ENCODE data around the gene CCR7.
A peak's percentile ranks its signal among the peaks of the same experiment; 100 is the strongest.

The CCR7 gene

GRCh38 chr17:40538019-40538935 is 27.0 kb downstream of the CCR7 start:
- peak in 24 of 56 donors; percentile 9 to 70 (median 44) for DNase-seq

- no peak for DNase-seq
These were observed 28.7 kb downstream of the CCR7 start for GRCh38 chr17:40536295-40537171.

GRCh38 chr17:40535924-40536294 is 29.4 kb downstream of the CCR7 start:
- no peak for DNase-seq

- no peak for DNase-seq
These were observed 29.8 kb downstream of the CCR7 start for GRCh38 chr17:40535438-40535837.

GRCh38 chr17:40534371-40535189 is 30.7 kb downstream of the CCR7 start:
- no peak for DNase-seq

- no peak for DNase-seq
These were observed 31.4 kb downstream of the CCR7 start for GRCh38 chr17:40533896-40534295.

- no peak for DNase-seq
These were observed 32.6 kb downstream of the CCR7 start for GRCh38 chr17:40532520-40533253.

- DNase-seq: no peak
These were observed 34.0 kb downstream of the CCR7 start for GRCh38 chr17:40531051-40531991.

GRCh38 chr17:40530531-40530994 is 34.7 kb downstream of the CCR7 start:
- no peak for DNase-seq

- no peak for DNase-seq
These were observed 35.3 kb downstream of the CCR7 start for GRCh38 chr17:40529991-40530390.

GRCh38 chr17:40528692-40529417 is 36.4 kb downstream of the CCR7 start:
- no peak for DNase-seq

- no peak for DNase-seq
These were observed 38.6 kb downstream of the CCR7 start for GRCh38 chr17:40526668-40527067.

- DNase-seq: no peak
These were observed 40.0 kb downstream of the CCR7 start for GRCh38 chr17:40525294-40525693.

- DNase-seq: no peak
These were observed 40.9 kb downstream of the CCR7 start for GRCh38 chr17:40524243-40524965.

- no peak for DNase-seq
These were observed 42.3 kb downstream of the CCR7 start for GRCh38 chr17:40522961-40523310.

GRCh38 chr17:40522250-40522960 is 42.9 kb downstream of the CCR7 start:
- no peak for DNase-seq

GRCh38 chr17:40520991-40521453 is 44.2 kb downstream of the CCR7 start:
- no peak for DNase-seq
